K562 (cell line): ENCODE results near the gene CCDC68. TPM values are rescaled to one million over a fixed set of nuclear protein-coding genes. Genes with fewer than 3 reads are reported as not detected.

Source experiments
- ATAC-seq: fragments of 200-7000 bp; cut with Tn5 transposase; 3 replicates; pipeline ENCODE4 v1.9.1; 2020; ENCODE audit warnings: moderate library complexity
- Bru-seq: library from RNA; stranded (reverse); fragments of 400-500 nt; gene quantifications from one replicate; lab custom pipeline; 2021; lab: Mats Ljungman, UMichigan
- BruChase-seq, 2 experiments: library from RNA; stranded (reverse); fragments of 400-500 nt; gene quantifications; one replicate each; lab custom pipeline; 2021; lab: Mats Ljungman, UMichigan
- BruUV-seq: library from RNA; stranded (reverse); fragments of 400-500 nt; replicated peaks from 2 replicates; lab custom pipeline; 2021; lab: Mats Ljungman, UMichigan
- CTCF ChIA-PET: fragments of 300-600 bp; formaldehyde crosslinking; extraction: SDS; loops from one replicate; lab custom pipeline; 2021; ENCODE audit warnings: low intra/inter-chr PET ratio; lab: Yijun Ruan, JAX
- POLR2A ChIA-PET: fragments of 300-600, 350-650 bp; sonication (Branson Sonifier 250); formaldehyde crosslinking; extraction: SDS; loops from one replicate; lab custom pipeline; 2021; ENCODE audit warnings: antibody characterized with exemption, inconsistent platforms; lab: Yijun Ruan, JAX
- DNase-seq, 4 experiments: peaks; one replicate each; pipeline versions ENCODE4 v3.0.0 to v3.0.0-alpha.2; 2011 to 2018; ENCODE audit warnings: low spot score in 3 of 4, mixed read lengths in 3 of 4; ENCODE audit errors: extremely low read depth in 1 of 4
- FAIRE-seq: peaks from 2 replicates; lab custom pipeline; 2011; peaks lifted over from hg19 to GRCh38; lab: Jason Lieb, UNC
- H2AFZ ChIP-seq: 2 replicates; pipeline ENCODE4 v1.6.0; 2011; ENCODE audit warnings: low read depth, low read length, control low read depth, inconsistent platforms
- H3K27ac ChIP-seq: fragments of 200-600 bp; 3 replicates; pipeline ENCODE4 v1.8.0; 2011; ENCODE audit warnings: low read depth, mild to moderate bottlenecking, control low read depth, inconsistent platforms, low read length, moderate library complexity, mixed read lengths; ENCODE audit errors: extremely low read depth
- H3K27me3 ChIP-seq, 2 experiments: fragments of 300-600 bp in 1 of 2; 2 replicates in 1 of 2; 3 replicates in 1 of 2; pipeline versions ENCODE4 v1.6.0 to v1.8.0; 2011; ENCODE audit warnings: inconsistent platforms in 2 of 2, low read length in 2 of 2, mild to moderate bottlenecking in 1 of 2, mixed read lengths in 1 of 2, moderate library complexity in 1 of 2; ENCODE audit not compliant: control insufficient read depth in 2 of 2, insufficient read depth in 2 of 2
- H3K36me3 ChIP-seq: fragments of 300-600 bp; 3 replicates; pipeline ENCODE4 v1.8.0; 2011; ENCODE audit warnings: mild to moderate bottlenecking, low read length, inconsistent platforms; ENCODE audit not compliant: control insufficient read depth, insufficient read depth
- H3K4me1 ChIP-seq, 2 experiments: fragments of 200-600 bp in 1 of 2; replicated peaks in 1 of 2; 2 replicates in 1 of 2; 3 replicates in 1 of 2; pipeline versions ENCODE4 v1.5.1 to v1.8.0; 2011; ENCODE audit warnings: inconsistent platforms in 2 of 2, low read length in 2 of 2, mild to moderate bottlenecking in 1 of 2, mixed read lengths in 1 of 2, moderate library complexity in 1 of 2; ENCODE audit not compliant: control insufficient read depth in 2 of 2, insufficient read depth in 2 of 2
- H3K4me2 ChIP-seq: 2 replicates; pipeline ENCODE4 v1.6.1; 2011; ENCODE audit warnings: low read length, control low read depth, inconsistent platforms, mixed read lengths; ENCODE audit not compliant: insufficient read depth
- H3K4me3 ChIP-seq: fragments of 200-600 bp; sonication (generic), shearing (Covaris generic); 2 replicates; pipeline ENCODE4 v1.5.1; 2016; ENCODE audit warnings: control low read depth, inconsistent platforms
- H3K79me2 ChIP-seq: fragments of 200-600 bp; 3 replicates; pipeline ENCODE4 v1.8.0; 2011; ENCODE audit warnings: low read length, inconsistent platforms; ENCODE audit not compliant: control insufficient read depth, insufficient read depth
- H3K9ac ChIP-seq, 2 experiments: 2 replicates each; pipeline versions ENCODE4 v1.6.0 to v1.6.1; 2011; ENCODE audit warnings: low read depth in 2 of 2, low read length in 2 of 2, control low read depth in 1 of 2, inconsistent platforms in 1 of 2, mild to moderate bottlenecking in 1 of 2, mixed read lengths in 1 of 2; ENCODE audit not compliant: insufficient read depth in 1 of 2
- H3K9me1 ChIP-seq: one replicate; pipeline ENCODE4 v1.6.0; 2011; ENCODE audit warnings: inconsistent platforms, mild to moderate bottlenecking, low read length, moderate library complexity; ENCODE audit not compliant: control insufficient read depth, insufficient read depth
- H3K9me3 ChIP-seq: replicated peaks from 2 replicates; pipeline ENCODE4 v1.5.1; 2011; ENCODE audit warnings: low read depth, low read length, inconsistent platforms; ENCODE audit not compliant: control insufficient read depth, insufficient read depth
- H4K20me1 ChIP-seq: replicated peaks from 2 replicates; pipeline ENCODE4 v1.6.1; 2011; ENCODE audit warnings: low read length, inconsistent platforms, mixed read lengths; ENCODE audit not compliant: control insufficient read depth, insufficient read depth
- EGR1 ChIP-seq: fragments of 450-650 bp; conservative IDR thresholded peaks from 2 replicates; pipeline ENCODE4 v1.6.1; 2017; ENCODE audit warnings: mild to moderate bottlenecking
- LEF1 ChIP-seq: fragments of 450-650 bp; IDR thresholded peaks from 2 replicates; pipeline ENCODE4 v1.6.1; 2016; ENCODE audit warnings: mild to moderate bottlenecking
- POLR2G ChIP-seq: fragments of 200-400 bp; formaldehyde crosslinking; IDR thresholded peaks from 2 replicates; pipeline ENCODE4 v1.6.1; 2017; ENCODE audit warnings: low read depth, mild to moderate bottlenecking, antibody characterized with exemption, low read length, moderate library complexity
- RBFOX2 ChIP-seq: fragments of 200-400 bp; formaldehyde crosslinking; IDR thresholded peaks from 2 replicates; pipeline ENCODE4 v1.6.1; 2017; ENCODE audit warnings: low read depth, mild to moderate bottlenecking, low read length, moderate library complexity
- ZBTB7A ChIP-seq: IDR thresholded peaks from 2 replicates; pipeline ENCODE4 v1.6.1; 2011; ENCODE audit warnings: low read depth, mild to moderate bottlenecking, low read length, moderate library complexity, borderline replicate concordance; ENCODE audit not compliant: control insufficient read depth
- WGBS: fragments of 100-300 bp; shearing (Covaris generic); methylation state at CpG from one replicate; pipeline ENCODE4 v1.1.6; 2016; ENCODE audit warnings: low coverage, mixed read lengths; ENCODE audit not compliant: insufficient coverage; ENCODE audit errors: missing lambda C conversion rate; 5-methylcytosine and 5-hydroxymethylcytosine counted together
- in situ Hi-C: fragments of 300-500 bp; cut with MboI; formaldehyde crosslinking; loops from 4 replicates; pipeline ENCODE4 v1.15.0; 2018; ENCODE audit warnings: inconsistent platforms, mixed read lengths
- intact Hi-C: fragments of 100-400 bp; cut with micrococcal nuclease; formaldehyde crosslinking; loops from 2 replicates; pipeline ENCODE4 v1.14.2; 2022
- long read RNA-seq, 3 experiments: library from polyadenylated mRNA in 2 of 3; library from RNA in 1 of 3; unstranded in 2 of 3; stranded (forward) in 1 of 3; transcript quantifications; one replicate each; pipeline ENCODE4 v2.0.0, GENCODE V29; 2019 to 2022
- polyA minus RNA-seq, 3 experiments: library from RNA; depleted of rRNA, polyadenylated mRNA; stranded (reverse); fragments of >200 nt; gene quantifications; 2 replicates each; pipeline ENCODE4 v1.2.3, GENCODE V29; 2011
- polyA plus RNA-seq, 8 experiments: library from polyadenylated mRNA; depleted of rRNA in 4 of 8; stranded (reverse) in 5 of 8; unstranded in 3 of 8; fragments of >200 nt; fragmentation: Nextera tagmentation in 2 of 8; fragmentation: Illumina TruSeq in 1 of 8; extraction: Ambion mirVana in 2 of 8; extraction: Trizol in 1 of 8; gene quantifications; 2 replicates each; pipeline versions ENCODE4 v1.2.1 to v1.2.3, GENCODE V29; 2011 to 2014; ENCODE audit warnings: inconsistent platforms in 1 of 8, missing spikeins in 1 of 8
- total RNA-seq, 7 experiments: library from RNA; depleted of rRNA in 6 of 7; stranded (reverse); fragments of >200 nt in 6 of 7; fragmentation: Illumina TruSeq in 2 of 7; extraction: Trizol in 2 of 7; gene quantifications; 2 replicates each; pipeline versions ENCODE4 v1.2.1 to v1.2.3, GENCODE V29; 2011 to 2021; ENCODE audit warnings: low replicate concordance in 1 of 7

The CCDC68 gene
- total RNA-seq (2011; cell fraction: chromatin; rRNA removed; ENCODE audit: low replicate concordance), result 4.2 and 15.6 TPM in 2 replicates
- 0.67 and 1.3 TPM in 2 replicates for total RNA-seq (2011; cell fraction: nucleolus; rRNA removed)
- total RNA-seq (2011; cell fraction: nucleoplasm; rRNA removed), result 5.0 and 5.8 TPM in 2 replicates
- total RNA-seq (2014; rRNA removed), result 0.78 and 1.9 TPM in 2 replicates
- 1.8 and 2.4 TPM in 2 replicates for total RNA-seq (2014; rRNA removed; fragmentation: Illumina TruSeq; extraction: Trizol)
- 1.5 and 1.7 TPM in 2 replicates for total RNA-seq (2015; rRNA removed; fragmentation: Illumina TruSeq; extraction: Trizol)
- total RNA-seq (2021), result 0.74 and 1.3 TPM in 2 replicates
- polyA plus RNA-seq (2011; rRNA removed), result 0.85 and 4.5 TPM in 2 replicates
- 0.27 and 0.72 TPM in 2 replicates for polyA plus RNA-seq (2011; cell fraction: cytosol; rRNA removed)
- 2.1 and 6.9 TPM in 2 replicates for polyA plus RNA-seq (2011; cell fraction: nucleus; rRNA removed)
- 0.76 and 0.96 TPM in 2 replicates for polyA plus RNA-seq (2012)
- polyA plus RNA-seq (2014; fragmentation: Illumina TruSeq; extraction: Trizol), result 1.4 and 1.8 TPM in 2 replicates
- polyA plus RNA-seq (2014; fragmentation: Nextera tagmentation; extraction: Ambion mirVana), result under 1 TPM; 0.28 TPM
- polyA plus RNA-seq (2014; rRNA removed), result 1.1 and 2.1 TPM in 2 replicates
- 1.9 and 4.2 TPM in 2 replicates for polyA minus RNA-seq (2011; rRNA and poly(A)+ RNA removed)
- 2.2 TPM in 1 of 2 replicates, not detected in the other for polyA minus RNA-seq (2011; cell fraction: cytosol; rRNA and poly(A)+ RNA removed)
- polyA minus RNA-seq (2011; cell fraction: nucleus; rRNA and poly(A)+ RNA removed), result 2.4 and 6.7 TPM in 2 replicates
- percentile 46 among the genes with signal in this experiment for Bru-seq, nascent RNA
- BruChase-seq, experiment 1, labeled RNA remaining after a 2-hour chase, result percentile 42 among the genes with signal in this experiment
- BruChase-seq, experiment 2, labeled RNA remaining after a 6-hour chase, result percentile 42 among the genes with signal in this experiment
- long read RNA-seq, experiment 1, full-length matches to known transcripts, result 1 of 5 reads
- long read RNA-seq, experiment 1, partial matches to known transcripts, result 0 of 5 reads
- long read RNA-seq, experiment 1, other reads (novel, unspliced or antisense), result 4 of 5 reads
- long read RNA-seq, experiment 2, partial matches to known transcripts, result 0 of 1 reads
- long read RNA-seq, experiment 2, other reads (novel, unspliced or antisense), result 1 of 1 reads
- long read RNA-seq, experiment 3, partial matches to known transcripts, result 0 of 1 reads
- long read RNA-seq, experiment 3, other reads (novel, unspliced or antisense), result 1 of 1 reads

- Histone ChIP-seq H3K27ac (no peak within 1 kb of the TSS), H3K9me3 (no peaks in the 10 kb centered on the region), H3K9ac (peak within 1 kb of the TSS in 1 of 2 experiments; percentile 79; a peak in 3 of 4 replicates), H3K4me3 (peak within 1 kb of the TSS; percentile 43), H3K79me2 (no peaks in the 10 kb centered on the region), H4K20me1 (no peaks in the 10 kb centered on the region), H3K27me3 (no peaks in the 10 kb centered on the region), H3K4me1 (peaks cover 0 to 5% of the 10 kb centered on the region in 2 experiments; a peak in 2 of 5 replicates), H3K4me2 (peak within 1 kb of the TSS; percentile 69), H2AFZ (peak within 1 kb of the TSS; percentile 59), H3K9me1 (no peaks in the 10 kb centered on the region), H3K36me3 (no peaks in the 10 kb centered on the region)
- CTCF ChIA-PET, result interaction anchor here (0.5 kb wide), 1 partner anchor 19 kb away, joined by 3 read pairs; no protein-coding TSS in a partner anchor
- intact Hi-C loops (no loop called here), in situ Hi-C loops (no loop called here)
- no peak for FAIRE-seq
- 29% methylated on average over 33 of the region's 58 CpGs for WGBS
- DNase-seq, result peak; percentile 33 to 57 (median 44)
- TF ChIP-seq POLR2G, result peak; percentile 42; the same call in 1 of the 2 replicates
- TF ChIP-seq RBFOX2, result peak; percentile 38; the same call in 1 of the 2 replicates
- peak; percentile 70; the same call in 1 of the 2 replicates for TF ChIP-seq ZBTB7A
- no peak for TF ChIP-seq LEF1
- peak; percentile 54 for TF ChIP-seq EGR1
- POLR2A ChIA-PET, result no interaction called here
- peak; percentile 97 for ATAC-seq
- BruUV-seq, result no TSS peak
Measured at GRCh38 chr18:54958704-54959625, at the start of gene CCDC68. TSS of gene CCDC68 (minus strand) at chr18:54959461. CDS start at chr18:54942791, 16,670 bp downstream.
